BJ (cell line): ENCODE measurements around the gene EMC6. TPM values are rescaled to one million over a fixed set of nuclear protein-coding genes. Genes with fewer than 3 reads are reported as not detected.

ENCODE experiments used
- CTCF ChIA-PET: fragments of 350-600 bp; formaldehyde crosslinking; extraction: SDS; loops from one replicate; lab custom pipeline; 2021; ENCODE audit warnings: antibody characterized with exemption, inconsistent platforms; lab: Yijun Ruan, JAX
- POLR2A ChIA-PET: fragments of 300-600 bp; sonication (Branson Sonifier 250); formaldehyde crosslinking; extraction: SDS; loops from one replicate; lab custom pipeline; 2021; ENCODE audit warnings: antibody characterized with exemption; lab: Charles Lee
- DNase-seq: peaks from one replicate; pipeline ENCODE4 v3.0.0-alpha.2; 2011; ENCODE audit warnings: low read depth
- H3K27me3 ChIP-seq: 2 replicates; pipeline ENCODE4 v1.6.0; 2011; ENCODE audit warnings: low read length; ENCODE audit not compliant: control insufficient read depth, insufficient read depth
- H3K36me3 ChIP-seq: 2 replicates; pipeline ENCODE4 v1.5.1; 2011; ENCODE audit warnings: low read length; ENCODE audit not compliant: control insufficient read depth, insufficient read depth
- H3K4me3 ChIP-seq: 2 replicates; pipeline ENCODE4 v1.5.1; 2011; ENCODE audit warnings: low read depth, mild to moderate bottlenecking, control low read depth, low read length
- CTCF ChIP-seq: IDR thresholded peaks from 2 replicates; pipeline ENCODE4 v1.5.1; 2011; ENCODE audit warnings: low read depth, mild to moderate bottlenecking, control low read depth, inconsistent platforms, low read length, moderate library complexity; ENCODE audit not compliant: insufficient read depth
- polyA plus RNA-seq: library from polyadenylated mRNA; depleted of rRNA; stranded (reverse); fragments of >200 nt; gene quantifications from 2 replicates; pipeline ENCODE4 v1.2.3, GENCODE V29; 2011; rRNA removed

Gene EMC6
- polyA plus RNA-seq, 1 experiment, result 38.6 TPM

GRCh38 chr17:3710951-3711383, 42.4 kb downstream of the EMC6 start:
- no peak for TF ChIP-seq CTCF
- peaks cover 10% of the 10 kb centered on the region for H3K36me3 ChIP-seq
- H3K27me3 ChIP-seq, result no peaks in the 10 kb centered on the region
- CTCF ChIA-PET, result no interaction called here
- POLR2A ChIA-PET, result interaction anchor here (0.5 kb wide), 1 partner anchor 9 kb away, joined by 7 read pairs; no protein-coding TSS in a partner anchor
- no peak overlapping the region for H3K4me3 ChIP-seq
- no peak for DNase-seq

- TF ChIP-seq CTCF, result no peak
- ChIA-PET CTCF (interaction anchor here (0.6 to 0.7 kb wide), 2 partner anchors 19 to 29 kb away, joined by 3 read pairs; no protein-coding TSS in a partner anchor), POLR2A (no interaction called here)
- H3K4me3 ChIP-seq, result no peak overlapping the region
- peaks cover 10% of the 10 kb centered on the region for H3K36me3 ChIP-seq
- H3K27me3 ChIP-seq, result no peaks in the 10 kb centered on the region
- DNase-seq, result no peak
Measured at GRCh38 chr17:3712811-3713463, 44.3 kb downstream of the EMC6 start.

GRCh38 chr17:3715296-3715695, 46.7 kb downstream of the EMC6 start:
- Histone ChIP-seq H3K4me3 (no peak overlapping the region), H3K36me3 (peaks cover 13% of the 10 kb centered on the region), H3K27me3 (no peaks in the 10 kb centered on the region)
- DNase-seq, result no peak
- ChIA-PET CTCF (no interaction called here), POLR2A (no interaction called here)
- no peak for TF ChIP-seq CTCF

- no peak for TF ChIP-seq CTCF
- H3K4me3 ChIP-seq, result no peak overlapping the region
- H3K36me3 ChIP-seq, result peaks cover 11% of the 10 kb centered on the region
- no peaks in the 10 kb centered on the region for H3K27me3 ChIP-seq
- CTCF ChIA-PET, result no interaction called here
- DNase-seq, result no peak
- POLR2A ChIA-PET, result no interaction called here
Measured at GRCh38 chr17:3718201-3718600, 49.6 kb downstream of the EMC6 start.

- DNase-seq, result no peak
- TF ChIP-seq CTCF, result no peak
- POLR2A ChIA-PET, result no interaction called here
- Histone ChIP-seq H3K4me3 (no peak overlapping the region), H3K36me3 (peaks cover 11% of the 10 kb centered on the region), H3K27me3 (no peaks in the 10 kb centered on the region)
- CTCF ChIA-PET, result interaction anchor here (0.7 to 1.0 kb wide), 2 partner anchors 14 to 15 kb away, joined by 4 to 5 read pairs; no protein-coding TSS in a partner anchor
Measured at GRCh38 chr17:3719265-3719664, 50.7 kb downstream of the EMC6 start.

Other genes starting within 250 kb of the EMC6 start
- not detected in 2 replicates for gene OR1E2, start 235.0 kb upstream of the EMC6 start, polyA plus RNA-seq
- gene SPATA22, start 197.0 kb upstream of the EMC6 start, polyA plus RNA-seq, result not detected in 2 replicates
- 0.15 TPM in 1 of 2 replicates, not detected in the other for gene ASPA, start 192.8 kb upstream of the EMC6 start, polyA plus RNA-seq
- gene TRPV3, start 111.0 kb upstream of the EMC6 start, polyA plus RNA-seq, result 0.54 and 0.56 TPM in 2 replicates
- gene TRPV1, start 59.4 kb upstream of the EMC6 start, polyA plus RNA-seq, result 1.6 and 1.7 TPM in 2 replicates
- 4.5 and 5.6 TPM in 2 replicates for gene SHPK, start 32.6 kb upstream of the EMC6 start, polyA plus RNA-seq
- 4.9 and 5.0 TPM in 2 replicates for gene CTNS, start 32.1 kb upstream of the EMC6 start, polyA plus RNA-seq
- 137 and 207 TPM in 2 replicates for gene TAX1BP3, start 234 bp upstream of the EMC6 start, polyA plus RNA-seq
- gene P2RX5, start 27.3 kb downstream of the EMC6 start, polyA plus RNA-seq, result 5.0 and 6.5 TPM in 2 replicates
- gene HASPIN, start 55.1 kb downstream of the EMC6 start, polyA plus RNA-seq, result 2.1 and 2.9 TPM in 2 replicates
- gene ITGAE, start 132.4 kb downstream of the EMC6 start, polyA plus RNA-seq, result 69.9 and 96.3 TPM in 2 replicates
- 9.7 and 19.3 TPM in 2 replicates for gene NCBP3, start 177.4 kb downstream of the EMC6 start, polyA plus RNA-seq
- 4.6 and 6.1 TPM in 2 replicates for gene CAMKK1, start 224.2 kb downstream of the EMC6 start, polyA plus RNA-seq
- gene P2RX1, start 247.7 kb downstream of the EMC6 start, polyA plus RNA-seq, result 0.02 and 0.05 TPM in 2 replicates